HAP-1 (cell line): Measurements from ENCODE around the gene LRRC58.

Source experiments
- DNase-seq, 2 experiments: peaks; one replicate each; pipeline ENCODE4 v3.0.0-alpha.2; 2016 to 2020; ENCODE audit warnings: low spot score in 2 of 2
- H3K27me3 ChIP-seq: fragments of 250-450 bp; sonication (Bioruptor Pico); 2 replicates; pipeline ENCODE4 v1.5.1; 2020; ENCODE audit warnings: low read depth, mild to moderate bottlenecking, moderate library complexity
- H3K36me3 ChIP-seq: fragments of 250-450 bp; sonication (Bioruptor Pico); replicated peaks from 2 replicates; pipeline ENCODE4 v1.5.1; 2020; ENCODE audit warnings: mild to moderate bottlenecking
- H3K4me1 ChIP-seq: fragments of 250-450 bp; sonication (Bioruptor Pico); 2 replicates; pipeline ENCODE4 v1.5.1; 2020; ENCODE audit warnings: mild to moderate bottlenecking
- H3K4me3 ChIP-seq: fragments of 250-450 bp; sonication (Bioruptor Pico); 2 replicates; pipeline ENCODE4 v1.5.1; 2020; ENCODE audit warnings: mild to moderate bottlenecking, moderate library complexity
- H3K9me3 ChIP-seq: fragments of 250-450 bp; sonication (Bioruptor Pico); 2 replicates; pipeline ENCODE4 v1.5.1; 2020; ENCODE audit warnings: mild to moderate bottlenecking, moderate library complexity
- in situ Hi-C: fragments of 300-500 bp; cut with MboI; formaldehyde crosslinking; loops from 3 replicates; pipeline ENCODE4 v1.14.3; 2020; ENCODE audit warnings: low sequenced_read_pairs, inconsistent platforms, mixed read lengths

The LRRC58 gene

GRCh38 chr3:120284747-120285507, 64.2 kb downstream of the LRRC58 start, which contains the start of gene GPR156:
Gene GPR156 (minus strand): TSS chr3:120285222. CDS start chr3:120244098, 41,124 bp downstream.
- Histone ChIP-seq H3K4me3 (no peak within 1 kb of the TSS; the same call in 1 of the 2 replicates), H3K36me3 (no peaks in the 10 kb centered on the region), H3K4me1 (no peaks in the 10 kb centered on the region), H3K27me3 (no peaks in the 10 kb centered on the region), H3K9me3 (no peaks in the 10 kb centered on the region)
- in situ Hi-C loops: no loop called here
- peak in 1 of 2 experiments; percentile 16 for DNase-seq

GRCh38 chr3:120281261-120281660, 67.9 kb downstream of the LRRC58 start:
- Histone ChIP-seq H3K9me3 (no peaks in the 10 kb centered on the region), H3K36me3 (no peaks in the 10 kb centered on the region), H3K4me3 (no peak overlapping the region), H3K4me1 (no peaks in the 10 kb centered on the region), H3K27me3 (peaks cover 5% of the 10 kb centered on the region; the same call in 1 of the 2 replicates)
- no peak for DNase-seq
- in situ Hi-C loops: no loop called here

- no peaks in the 10 kb centered on the region for H3K36me3 ChIP-seq
- in situ Hi-C loops: no loop called here
- H3K27me3 ChIP-seq: peaks cover 6% of the 10 kb centered on the region; the same call in 1 of the 2 replicates
- H3K4me1 ChIP-seq: no peaks in the 10 kb centered on the region
- H3K4me3 ChIP-seq: no peak overlapping the region
- DNase-seq: no peak
- H3K9me3 ChIP-seq: no peaks in the 10 kb centered on the region
These were observed 68.6 kb downstream of the LRRC58 start for GRCh38 chr3:120280566-120280965.

- no peaks in the 10 kb centered on the region for H3K9me3 ChIP-seq
- in situ Hi-C loops: no loop called here
These were observed 69.1 kb downstream of the LRRC58 start for GRCh38 chr3:120280026-120280425.

GRCh38 chr3:120276767-120277166, 72.4 kb downstream of the LRRC58 start:
- no peak for DNase-seq
- Histone ChIP-seq H3K4me3 (no peak overlapping the region), H3K27me3 (peaks cover 6% of the 10 kb centered on the region; the same call in 1 of the 2 replicates), H3K4me1 (no peaks in the 10 kb centered on the region), H3K36me3 (no peaks in the 10 kb centered on the region), H3K9me3 (no peaks in the 10 kb centered on the region)
- in situ Hi-C loops: no loop called here

More at GRCh38 chr3:120280026-120280425, 69.1 kb downstream of the LRRC58 start:
- Histone ChIP-seq H3K4me3 (no peak overlapping the region), H3K36me3 (no peaks in the 10 kb centered on the region), H3K27me3 (peaks cover 6% of the 10 kb centered on the region; the same call in 1 of the 2 replicates), H3K4me1 (no peaks in the 10 kb centered on the region)
- DNase-seq: no peak

GRCh38 chr3:120275618-120276017, 73.5 kb downstream of the LRRC58 start:
- Histone ChIP-seq H3K27me3 (peaks cover 8% of the 10 kb centered on the region; the same call in 1 of the 2 replicates), H3K4me3 (no peak overlapping the region), H3K4me1 (no peaks in the 10 kb centered on the region), H3K9me3 (no peaks in the 10 kb centered on the region), H3K36me3 (no peaks in the 10 kb centered on the region)
- in situ Hi-C loops: no loop called here
- DNase-seq: no peak

GRCh38 chr3:120274739-120275167, 74.4 kb downstream of the LRRC58 start:
- H3K9me3 ChIP-seq: no peaks in the 10 kb centered on the region
- H3K36me3 ChIP-seq: no peaks in the 10 kb centered on the region
- peaks cover 8% of the 10 kb centered on the region; the same call in 1 of the 2 replicates for H3K27me3 ChIP-seq
- in situ Hi-C loops: no loop called here
- no peaks in the 10 kb centered on the region for H3K4me1 ChIP-seq
- no peak overlapping the region for H3K4me3 ChIP-seq
- no peak for DNase-seq
